ENCODE data around the gene EGLN3.
"Not testable (repeated sequence)": the region's sequence is repeated elsewhere in the genome, so short reads cannot be mapped to it uniquely, and the experiment has no call there.

Gene EGLN3

GRCh38 chr14:33964599-33965317, 13.9 kb upstream of the EGLN3 start:
- no peak overlapping the region for H3K9ac ChIP-seq (ENCODE audit: low read length in 5 of 5)
- H3K27me3 ChIP-seq (ENCODE audit: control insufficient read depth in 5 of 5, insufficient read depth in 4 of 5, low read length in 5 of 5): peaks cover 0 to 5% (median 2%) of the 10 kb centered on the region in 5 donors
- H3K4me1 ChIP-seq (ENCODE audit: control insufficient read depth in 5 of 5, insufficient read depth in 5 of 5, low read length in 5 of 5): no peaks in the 10 kb centered on the region
- no peak overlapping the region for H3K27ac ChIP-seq (ENCODE audit: low read depth, low read length)
- H3K36me3 ChIP-seq (ENCODE audit: control insufficient read depth in 5 of 5, insufficient read depth in 5 of 5, low read length in 5 of 5): no peaks in the 10 kb centered on the region
- H3K4me3 ChIP-seq (ENCODE audit: low read depth in 1 of 5, low read length in 5 of 5): no peak overlapping the region
- peaks cover 0 to 6% (median 1%) of the 10 kb centered on the region in 5 donors for H3K9me3 ChIP-seq (ENCODE audit: control insufficient read depth in 5 of 5, low read length in 5 of 5)

- Histone ChIP-seq H3K9me3 (ENCODE audit: control insufficient read depth in 5 of 5, low read length in 5 of 5) (no peaks in the 10 kb centered on the region), H3K4me3 (ENCODE audit: low read depth in 1 of 5, low read length in 5 of 5) (no peak overlapping the region), H3K27ac (ENCODE audit: low read depth, low read length) (no peak overlapping the region), H3K27me3 (ENCODE audit: control insufficient read depth in 5 of 5, insufficient read depth in 4 of 5, low read length in 5 of 5) (peaks cover 0 to 7% (median 2%) of the 10 kb centered on the region in 5 donors), H3K9ac (ENCODE audit: low read length in 5 of 5) (no peak overlapping the region), H3K4me1 (ENCODE audit: control insufficient read depth in 5 of 5, insufficient read depth in 5 of 5, low read length in 5 of 5) (no peaks in the 10 kb centered on the region), H3K36me3 (ENCODE audit: control insufficient read depth in 5 of 5, insufficient read depth in 5 of 5, low read length in 5 of 5) (no peaks in the 10 kb centered on the region)
Measured at GRCh38 chr14:33963892-33964291, 13.0 kb upstream of the EGLN3 start.

DNA sequence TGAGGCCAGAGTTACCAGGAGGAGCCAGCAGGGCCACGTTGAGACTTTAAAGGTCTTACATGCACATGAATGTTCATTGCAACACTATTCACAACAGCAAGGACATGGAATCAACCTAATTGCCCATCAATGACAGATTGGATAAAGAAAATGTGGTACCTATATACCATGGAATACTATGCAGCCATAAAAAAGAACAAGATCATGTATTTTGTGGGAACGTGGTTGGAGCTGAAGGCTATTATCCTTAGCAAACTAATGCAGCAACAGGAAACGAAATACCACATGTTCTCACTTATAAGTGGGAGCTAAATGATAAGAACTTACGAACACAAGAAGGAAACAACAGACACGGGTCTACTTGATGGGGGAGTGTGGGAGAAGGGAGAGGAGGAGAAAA, 11.6 kb upstream of the EGLN3 start:
- H3K9ac ChIP-seq (ENCODE audit: low read length in 5 of 5); H3K36me3 ChIP-seq (ENCODE audit: control insufficient read depth in 5 of 5, insufficient read depth in 5 of 5, low read length in 5 of 5); H3K4me3 ChIP-seq (ENCODE audit: low read depth in 1 of 5, low read length in 5 of 5): not testable (repeated sequence)

DNA sequence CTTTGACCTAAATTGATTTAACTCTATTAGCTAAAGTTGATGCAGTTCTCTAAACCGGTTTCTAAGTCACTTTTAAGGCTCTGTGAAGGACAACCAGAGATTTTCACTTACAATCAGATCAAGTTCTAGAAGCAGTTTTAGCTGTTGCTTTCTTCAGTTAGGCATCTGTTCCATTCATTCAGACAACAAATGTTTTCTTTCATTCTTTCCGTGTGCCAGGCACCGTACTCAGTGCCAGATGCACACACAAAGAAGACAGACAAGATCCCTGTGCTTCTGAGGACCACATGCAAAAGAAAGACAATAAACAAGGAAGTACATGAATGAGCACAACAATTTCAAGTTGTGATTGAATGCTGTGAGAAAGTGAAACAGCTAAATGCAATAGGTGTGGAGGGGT, 11.1 kb upstream of the EGLN3 start:
- Histone ChIP-seq H3K27me3 (ENCODE audit: control insufficient read depth in 5 of 5, insufficient read depth in 4 of 5, low read length in 5 of 5) (peaks cover 0 to 7% (median 2%) of the 10 kb centered on the region in 5 donors), H3K9ac (ENCODE audit: low read length in 5 of 5) (no peak overlapping the region), H3K36me3 (ENCODE audit: control insufficient read depth in 5 of 5, insufficient read depth in 5 of 5, low read length in 5 of 5) (no peaks in the 10 kb centered on the region), H3K4me1 (ENCODE audit: control insufficient read depth in 5 of 5, insufficient read depth in 5 of 5, low read length in 5 of 5) (no peaks in the 10 kb centered on the region), H3K4me3 (ENCODE audit: low read depth in 1 of 5, low read length in 5 of 5) (no peak overlapping the region), H3K9me3 (ENCODE audit: control insufficient read depth in 5 of 5, low read length in 5 of 5) (no peaks in the 10 kb centered on the region), H3K27ac (ENCODE audit: low read depth, low read length) (no peak overlapping the region)

More for the DNA sequence above, 11.6 kb upstream of the EGLN3 start:
- H3K27ac ChIP-seq (ENCODE audit: low read depth, low read length); H3K4me1 ChIP-seq (ENCODE audit: control insufficient read depth in 5 of 5, insufficient read depth in 5 of 5, low read length in 5 of 5); H3K27me3 ChIP-seq (ENCODE audit: control insufficient read depth in 5 of 5, insufficient read depth in 4 of 5, low read length in 5 of 5); H3K9me3 ChIP-seq (ENCODE audit: control insufficient read depth in 5 of 5, low read length in 5 of 5): not testable (repeated sequence)

DNA sequence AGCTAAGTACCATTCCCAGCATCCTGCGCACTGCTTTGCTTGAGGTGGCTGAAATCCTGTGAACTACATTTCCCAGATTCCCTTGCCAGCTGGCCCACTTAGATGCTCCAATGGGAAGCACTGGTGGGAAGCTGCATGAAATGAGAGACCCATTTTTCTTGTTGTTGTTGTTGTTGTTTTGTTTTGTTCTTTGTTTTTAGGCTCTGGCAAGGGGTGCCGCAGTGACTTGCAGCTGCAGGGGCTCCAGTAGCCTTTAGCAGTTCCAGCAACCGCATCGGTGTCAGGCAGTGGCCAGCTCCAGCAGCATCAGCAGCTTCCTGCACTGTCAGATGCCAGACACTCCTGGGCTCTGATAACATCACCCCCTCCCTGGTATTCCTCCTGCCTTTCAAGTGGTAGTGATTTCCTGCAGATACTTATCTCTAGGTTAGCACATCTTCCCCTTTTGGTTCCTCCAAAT, 8.8 kb upstream of the EGLN3 start:
- Histone ChIP-seq H3K27ac (ENCODE audit: low read depth, low read length) (no peak overlapping the region), H3K4me1 (ENCODE audit: control insufficient read depth in 5 of 5, insufficient read depth in 5 of 5, low read length in 5 of 5) (no peaks in the 10 kb centered on the region), H3K9me3 (ENCODE audit: control insufficient read depth in 5 of 5, low read length in 5 of 5) (no peaks in the 10 kb centered on the region), H3K36me3 (ENCODE audit: control insufficient read depth in 5 of 5, insufficient read depth in 5 of 5, low read length in 5 of 5) (no peaks in the 10 kb centered on the region), H3K4me3 (ENCODE audit: low read depth in 1 of 5, low read length in 5 of 5) (no peak overlapping the region), H3K27me3 (ENCODE audit: control insufficient read depth in 5 of 5, insufficient read depth in 4 of 5, low read length in 5 of 5) (peaks cover 0 to 5% (median 2%) of the 10 kb centered on the region in 5 donors), H3K9ac (ENCODE audit: low read length in 5 of 5) (no peak overlapping the region)

DNA sequence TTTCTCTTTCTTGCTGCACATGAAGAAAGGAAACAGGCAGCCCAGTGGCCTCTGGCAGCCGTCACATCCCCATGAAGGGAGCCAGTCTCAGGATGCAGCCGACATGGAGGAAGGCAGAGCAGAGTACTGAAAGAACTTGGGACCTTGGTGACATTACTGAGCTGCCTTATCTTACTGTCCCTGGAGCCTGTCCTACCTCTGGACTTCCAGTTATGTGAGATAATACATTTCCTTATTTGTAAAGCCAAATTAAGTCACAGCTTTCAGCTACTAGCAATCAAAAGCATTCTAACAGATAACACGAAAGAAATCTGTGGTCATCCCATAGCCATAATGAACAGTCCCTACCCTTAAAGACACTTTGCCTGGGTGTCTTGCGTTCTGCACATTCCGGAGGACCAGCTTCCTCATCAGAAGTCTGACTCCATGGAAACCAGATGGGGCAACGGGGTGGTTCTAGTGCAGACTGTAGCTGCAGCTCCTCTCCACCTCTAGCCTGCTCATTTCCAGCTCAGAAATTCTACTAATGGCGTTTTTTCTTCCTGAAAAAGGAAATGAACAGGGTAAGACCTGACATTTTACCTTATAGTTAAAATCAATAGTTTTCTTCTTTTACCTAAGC, 7.8 kb upstream of the EGLN3 start:
- Histone ChIP-seq H3K36me3 (ENCODE audit: control insufficient read depth in 5 of 5, insufficient read depth in 5 of 5, low read length in 5 of 5) (no peaks in the 10 kb centered on the region), H3K27me3 (ENCODE audit: control insufficient read depth in 5 of 5, insufficient read depth in 4 of 5, low read length in 5 of 5) (peaks cover 0 to 5% (median 2%) of the 10 kb centered on the region in 5 donors), H3K4me3 (ENCODE audit: low read depth in 1 of 5, low read length in 5 of 5) (no peak overlapping the region), H3K9ac (ENCODE audit: low read length in 5 of 5) (no peak overlapping the region), H3K9me3 (ENCODE audit: control insufficient read depth in 5 of 5, low read length in 5 of 5) (no peaks in the 10 kb centered on the region), H3K27ac (ENCODE audit: low read depth, low read length) (no peak overlapping the region), H3K4me1 (ENCODE audit: control insufficient read depth in 5 of 5, insufficient read depth in 5 of 5, low read length in 5 of 5) (no peaks in the 10 kb centered on the region)

- H3K27ac ChIP-seq (ENCODE audit: low read depth, low read length): no peak overlapping the region
- no peaks in the 10 kb centered on the region for H3K9me3 ChIP-seq (ENCODE audit: control insufficient read depth in 5 of 5, low read length in 5 of 5)
- no peak overlapping the region for H3K4me3 ChIP-seq (ENCODE audit: low read depth in 1 of 5, low read length in 5 of 5)
- peaks cover 0 to 5% (median 2%) of the 10 kb centered on the region in 5 donors for H3K27me3 ChIP-seq (ENCODE audit: control insufficient read depth in 5 of 5, insufficient read depth in 4 of 5, low read length in 5 of 5)
- no peaks in the 10 kb centered on the region for H3K36me3 ChIP-seq (ENCODE audit: control insufficient read depth in 5 of 5, insufficient read depth in 5 of 5, low read length in 5 of 5)
- no peak overlapping the region for H3K9ac ChIP-seq (ENCODE audit: low read length in 5 of 5)
- no peaks in the 10 kb centered on the region for H3K4me1 ChIP-seq (ENCODE audit: control insufficient read depth in 5 of 5, insufficient read depth in 5 of 5, low read length in 5 of 5)
Measured at GRCh38 chr14:33957993-33958392, 7.1 kb upstream of the EGLN3 start.

DNA sequence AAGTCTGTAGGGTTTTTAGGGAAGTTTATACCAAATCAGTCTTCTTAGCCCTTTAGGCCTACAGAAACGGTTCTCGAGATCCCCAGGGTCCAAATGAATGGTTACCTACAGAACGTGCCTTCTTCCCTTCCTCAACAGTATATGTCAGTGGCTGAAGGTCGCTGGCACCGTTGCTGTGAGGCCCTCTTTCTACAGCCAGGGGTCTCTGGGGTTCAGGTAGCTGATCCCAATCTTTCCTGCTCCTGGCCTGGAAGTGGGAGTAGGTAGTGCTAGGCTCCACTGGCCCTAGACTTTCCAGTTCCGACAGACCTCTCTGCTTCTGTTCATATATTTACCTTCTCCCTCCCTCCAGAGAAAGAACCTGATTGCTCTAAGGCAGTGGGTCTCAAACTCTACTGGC, 6.4 kb upstream of the EGLN3 start:
- no peak overlapping the region for H3K4me3 ChIP-seq (ENCODE audit: low read depth in 1 of 5, low read length in 5 of 5)
- H3K4me1 ChIP-seq (ENCODE audit: control insufficient read depth in 5 of 5, insufficient read depth in 5 of 5, low read length in 5 of 5): no peaks in the 10 kb centered on the region
- no peaks in the 10 kb centered on the region for H3K9me3 ChIP-seq (ENCODE audit: control insufficient read depth in 5 of 5, low read length in 5 of 5)
- peaks cover 0 to 7% (median 2%) of the 10 kb centered on the region in 5 donors for H3K27me3 ChIP-seq (ENCODE audit: control insufficient read depth in 5 of 5, insufficient read depth in 4 of 5, low read length in 5 of 5)
- no peak overlapping the region for H3K27ac ChIP-seq (ENCODE audit: low read depth, low read length)
- no peak overlapping the region for H3K9ac ChIP-seq (ENCODE audit: low read length in 5 of 5)
- no peaks in the 10 kb centered on the region for H3K36me3 ChIP-seq (ENCODE audit: control insufficient read depth in 5 of 5, insufficient read depth in 5 of 5, low read length in 5 of 5)

GRCh38 chr14:33956640-33957039, 5.8 kb upstream of the EGLN3 start:
- Histone ChIP-seq H3K4me3 (ENCODE audit: low read depth in 1 of 5, low read length in 5 of 5) (no peak overlapping the region), H3K27me3 (ENCODE audit: control insufficient read depth in 5 of 5, insufficient read depth in 4 of 5, low read length in 5 of 5) (peaks cover 0 to 7% (median 2%) of the 10 kb centered on the region in 5 donors), H3K9ac (ENCODE audit: low read length in 5 of 5) (no peak overlapping the region), H3K27ac (ENCODE audit: low read depth, low read length) (no peak overlapping the region), H3K4me1 (ENCODE audit: control insufficient read depth in 5 of 5, insufficient read depth in 5 of 5, low read length in 5 of 5) (peaks cover 0 to 2% (median under 1%) of the 10 kb centered on the region in 5 donors), H3K9me3 (ENCODE audit: control insufficient read depth in 5 of 5, low read length in 5 of 5) (no peaks in the 10 kb centered on the region), H3K36me3 (ENCODE audit: control insufficient read depth in 5 of 5, insufficient read depth in 5 of 5, low read length in 5 of 5) (no peaks in the 10 kb centered on the region)

DNA sequence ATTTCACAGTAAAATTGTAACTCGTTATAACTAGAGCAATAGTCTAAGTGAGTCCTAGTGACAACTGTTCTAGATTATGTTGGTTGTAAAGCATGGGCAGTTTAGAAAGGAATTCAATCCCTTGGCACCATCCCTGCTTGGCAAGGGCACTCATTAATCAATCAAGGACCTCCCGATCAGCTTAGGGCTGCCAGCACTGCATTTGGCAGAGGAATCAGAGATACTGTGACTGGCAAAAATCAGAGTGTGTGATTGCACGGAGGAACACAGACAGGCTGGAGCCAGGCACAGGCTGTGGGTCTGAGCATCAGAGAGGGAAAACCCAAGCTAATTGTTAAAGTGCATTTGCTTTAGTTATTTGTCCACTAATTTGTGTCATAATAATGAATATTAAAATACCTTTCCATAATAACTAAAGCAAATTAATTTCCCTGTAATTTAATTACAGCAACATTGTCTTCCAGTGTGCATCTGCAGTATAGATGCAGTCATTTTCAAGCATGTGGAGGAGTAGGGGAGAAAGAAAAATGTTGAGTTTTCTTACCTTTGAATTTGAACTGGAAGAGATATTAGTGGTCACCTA, 3.2 kb upstream of the EGLN3 start:
- no peak overlapping the region for H3K9ac ChIP-seq (ENCODE audit: low read length in 5 of 5)

More for the DNA sequence above, 3.2 kb upstream of the EGLN3 start:
- Histone ChIP-seq H3K9me3 (ENCODE audit: control insufficient read depth in 5 of 5, low read length in 5 of 5) (no peaks in the 10 kb centered on the region), H3K27me3 (ENCODE audit: control insufficient read depth in 5 of 5, insufficient read depth in 4 of 5, low read length in 5 of 5) (peaks cover 0 to 15% (median 12%) of the 10 kb centered on the region in 5 donors), H3K4me3 (ENCODE audit: low read depth in 1 of 5, low read length in 5 of 5) (no peak overlapping the region), H3K4me1 (ENCODE audit: control insufficient read depth in 5 of 5, insufficient read depth in 5 of 5, low read length in 5 of 5) (peaks cover 0 to 20% (median 17%) of the 10 kb centered on the region in 5 donors), H3K36me3 (ENCODE audit: control insufficient read depth in 5 of 5, insufficient read depth in 5 of 5, low read length in 5 of 5) (no peaks in the 10 kb centered on the region), H3K27ac (ENCODE audit: low read depth, low read length) (no peak overlapping the region)
